Activated T-cell treated with anti-CD3 and anti-CD28 coated beads, Interleukin-2, amount 50 U/mL, for 24 hours (primary cell): ENCODE measurements around the gene GALNTL6.

Experiments used
- DNase-seq: peaks from one replicate; pipeline ENCODE4 v3.0.0-alpha.2; 2020
- H3K27ac Mint-ChIP-seq: 2 replicates; pipeline ENCODE4 v1.8.0; 2020; ENCODE audit warnings: mild to moderate bottlenecking, mixed read lengths
- H3K27me3 Mint-ChIP-seq: 2 replicates; pipeline ENCODE4 v1.8.0; 2020; ENCODE audit warnings: mixed read lengths
- H3K36me3 Mint-ChIP-seq: 2 replicates; pipeline ENCODE4 v1.8.0; 2020; ENCODE audit warnings: low read depth, mixed read lengths
- H3K4me1 Mint-ChIP-seq: 2 replicates; pipeline ENCODE4 v1.8.0; 2020; ENCODE audit warnings: low read depth, mixed read lengths
- H3K4me3 Mint-ChIP-seq: 2 replicates; pipeline ENCODE4 v1.8.0; 2020; ENCODE audit warnings: mild to moderate bottlenecking, moderate library complexity, mixed read lengths
- H3K9me3 Mint-ChIP-seq: 2 replicates; pipeline ENCODE4 v1.8.0; 2020; ENCODE audit warnings: mixed read lengths

GALNTL6 gene

GRCh38 chr4:172143605-172144314, 330.6 kb downstream of the GALNTL6 start:
- Mint-ChIP-seq H3K27ac (no peak overlapping the region), H3K4me1 (no peaks in the 10 kb centered on the region), H3K27me3 (no peaks in the 10 kb centered on the region), H3K9me3 (no peaks in the 10 kb centered on the region), H3K4me3 (no peak overlapping the region), H3K36me3 (no peaks in the 10 kb centered on the region)
- no peak for DNase-seq

- Mint-ChIP-seq H3K27me3 (no peaks in the 10 kb centered on the region), H3K36me3 (no peaks in the 10 kb centered on the region), H3K4me3 (no peak overlapping the region), H3K27ac (no peak overlapping the region), H3K4me1 (no peaks in the 10 kb centered on the region), H3K9me3 (no peaks in the 10 kb centered on the region)
- DNase-seq: no peak
These were observed 334.5 kb downstream of the GALNTL6 start for GRCh38 chr4:172147687-172148086.

DNA sequence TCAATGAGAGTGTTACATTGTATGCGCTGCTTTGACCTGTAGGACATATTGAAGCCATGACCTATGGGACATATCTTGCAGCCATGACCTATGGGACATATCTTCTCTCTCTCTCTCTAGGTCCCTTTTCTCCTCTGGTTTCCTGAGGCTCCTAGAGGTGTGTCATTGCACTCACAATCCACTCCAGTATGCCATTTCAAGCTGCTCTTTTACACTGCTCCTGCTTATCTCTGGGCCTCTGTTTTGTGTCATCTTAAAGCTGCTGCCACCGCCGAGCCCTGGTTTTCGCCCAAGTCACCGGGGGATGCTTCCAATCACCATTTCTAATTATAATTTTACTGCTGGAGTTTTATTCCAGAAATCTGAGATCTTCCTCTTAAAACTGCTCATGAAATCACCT, 336.1 kb downstream of the GALNTL6 start:
- no peak for DNase-seq
- Mint-ChIP-seq H3K9me3 (no peaks in the 10 kb centered on the region), H3K4me1 (no peaks in the 10 kb centered on the region), H3K27ac (no peak overlapping the region), H3K4me3 (no peak overlapping the region), H3K36me3 (no peaks in the 10 kb centered on the region), H3K27me3 (no peaks in the 10 kb centered on the region)

- Mint-ChIP-seq H3K4me1 (no peaks in the 10 kb centered on the region), H3K27me3 (no peaks in the 10 kb centered on the region), H3K9me3 (peaks cover 4% of the 10 kb centered on the region), H3K36me3 (no peaks in the 10 kb centered on the region), H3K27ac (no peak overlapping the region), H3K4me3 (no peak overlapping the region)
- no peak for DNase-seq
These were observed 339.1 kb downstream of the GALNTL6 start for GRCh38 chr4:172152284-172152683.

GRCh38 chr4:172153719-172154118, 340.5 kb downstream of the GALNTL6 start:
- no peak overlapping the region for H3K4me3 Mint-ChIP-seq
- H3K27ac Mint-ChIP-seq: no peak overlapping the region
- no peaks in the 10 kb centered on the region for H3K36me3 Mint-ChIP-seq
- no peak for DNase-seq
- no peaks in the 10 kb centered on the region for H3K4me1 Mint-ChIP-seq
- H3K9me3 Mint-ChIP-seq: peaks cover 4% of the 10 kb centered on the region
- H3K27me3 Mint-ChIP-seq: no peaks in the 10 kb centered on the region

- H3K4me1 Mint-ChIP-seq: no peaks in the 10 kb centered on the region
- no peak overlapping the region for H3K27ac Mint-ChIP-seq
These were observed 342.7 kb downstream of the GALNTL6 start for GRCh38 chr4:172155838-172156345.

GRCh38 chr4:172157946-172158345, 344.7 kb downstream of the GALNTL6 start:
- H3K4me1 Mint-ChIP-seq: no peaks in the 10 kb centered on the region
- peaks cover 5% of the 10 kb centered on the region for H3K9me3 Mint-ChIP-seq
- H3K36me3 Mint-ChIP-seq: no peaks in the 10 kb centered on the region
- no peak for DNase-seq
- no peak overlapping the region for H3K4me3 Mint-ChIP-seq
- H3K27ac Mint-ChIP-seq: no peak overlapping the region
- no peaks in the 10 kb centered on the region for H3K27me3 Mint-ChIP-seq

More at GRCh38 chr4:172155838-172156345, 342.7 kb downstream of the GALNTL6 start:
- peaks cover 4% of the 10 kb centered on the region for H3K9me3 Mint-ChIP-seq
- no peak overlapping the region for H3K4me3 Mint-ChIP-seq
- DNase-seq: no peak
- H3K27me3 Mint-ChIP-seq: no peaks in the 10 kb centered on the region
- no peaks in the 10 kb centered on the region for H3K36me3 Mint-ChIP-seq

DNA sequence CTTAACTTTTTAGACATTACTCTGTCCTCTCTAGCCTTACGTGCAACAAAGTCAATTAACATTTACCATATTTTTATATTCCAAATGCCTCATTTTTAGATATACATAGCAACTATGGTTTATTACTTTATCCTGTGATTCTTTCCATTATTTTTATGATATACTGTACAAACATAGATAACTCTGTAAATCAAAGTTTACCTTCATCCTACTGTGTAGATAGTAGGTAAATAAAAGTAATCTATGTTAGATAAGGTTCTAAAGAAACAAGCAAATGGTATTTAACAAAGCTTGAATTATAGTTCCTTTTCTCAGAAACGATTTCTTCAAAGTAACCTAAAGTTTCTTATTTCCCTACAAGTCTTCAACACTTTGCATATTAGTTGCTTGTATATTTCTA, 350.0 kb downstream of the GALNTL6 start:
- Mint-ChIP-seq H3K27ac (no peak overlapping the region), H3K36me3 (no peaks in the 10 kb centered on the region), H3K27me3 (no peaks in the 10 kb centered on the region), H3K9me3 (peaks cover 9% of the 10 kb centered on the region), H3K4me3 (no peak overlapping the region), H3K4me1 (no peaks in the 10 kb centered on the region)
- DNase-seq: no peak

GRCh38 chr4:172168888-172169287, 355.7 kb downstream of the GALNTL6 start:
- H3K4me1 Mint-ChIP-seq: no peaks in the 10 kb centered on the region
- DNase-seq: no peak
- peaks cover 20% of the 10 kb centered on the region for H3K9me3 Mint-ChIP-seq
- no peak overlapping the region for H3K4me3 Mint-ChIP-seq
- H3K36me3 Mint-ChIP-seq: no peaks in the 10 kb centered on the region
- H3K27me3 Mint-ChIP-seq: no peaks in the 10 kb centered on the region
- no peak overlapping the region for H3K27ac Mint-ChIP-seq

DNA sequence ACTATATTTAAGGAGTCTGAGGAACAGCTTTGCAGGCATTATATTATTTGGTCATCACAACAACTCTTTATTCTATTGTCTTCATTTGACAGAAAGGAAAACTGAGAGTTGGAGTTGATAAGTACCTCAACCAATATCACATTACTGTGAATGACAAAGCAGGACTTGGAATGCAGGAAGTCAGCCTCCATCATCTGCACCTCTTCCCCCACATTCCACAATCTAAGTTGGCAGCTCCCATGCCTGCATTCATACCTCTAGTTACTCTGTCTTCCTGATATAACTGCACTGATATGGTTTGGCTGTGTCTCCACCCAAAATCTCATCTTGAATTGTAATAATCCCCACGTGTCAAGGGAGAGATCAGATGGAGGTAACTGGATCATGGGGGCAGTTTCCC, 356.7 kb downstream of the GALNTL6 start:
- Mint-ChIP-seq H3K9me3 (peaks cover 21% of the 10 kb centered on the region), H3K4me1 (no peaks in the 10 kb centered on the region), H3K27me3 (no peaks in the 10 kb centered on the region)

DNA sequence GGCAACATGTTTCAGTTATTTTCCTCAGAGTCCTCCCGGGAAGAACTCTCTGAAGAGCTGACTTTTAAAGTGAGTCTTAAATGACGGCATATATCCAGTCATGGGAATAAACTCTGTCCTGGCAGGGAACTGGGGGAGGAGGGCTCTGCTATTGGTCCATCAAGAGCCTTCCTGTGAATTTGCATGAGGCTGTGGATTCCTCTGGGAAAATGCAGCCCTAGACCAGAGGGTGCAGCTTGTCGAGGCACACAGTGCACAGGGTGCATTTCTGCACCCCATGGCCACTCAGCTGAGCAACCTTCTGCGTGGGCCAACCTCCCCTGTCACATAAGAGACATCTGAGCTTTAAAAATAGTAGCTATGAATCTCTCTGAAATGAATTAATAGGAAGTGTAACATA, 360.0 kb downstream of the GALNTL6 start:
- no peak for DNase-seq
- Mint-ChIP-seq H3K9me3 (peaks cover 17% of the 10 kb centered on the region), H3K36me3 (no peaks in the 10 kb centered on the region), H3K27me3 (no peaks in the 10 kb centered on the region), H3K4me1 (no peaks in the 10 kb centered on the region), H3K4me3 (no peak overlapping the region), H3K27ac (no peak overlapping the region)

More for the DNA sequence above, 356.7 kb downstream of the GALNTL6 start:
- Mint-ChIP-seq H3K4me3 (no peak overlapping the region), H3K27ac (no peak overlapping the region), H3K36me3 (no peaks in the 10 kb centered on the region)
- DNase-seq: no peak

DNA sequence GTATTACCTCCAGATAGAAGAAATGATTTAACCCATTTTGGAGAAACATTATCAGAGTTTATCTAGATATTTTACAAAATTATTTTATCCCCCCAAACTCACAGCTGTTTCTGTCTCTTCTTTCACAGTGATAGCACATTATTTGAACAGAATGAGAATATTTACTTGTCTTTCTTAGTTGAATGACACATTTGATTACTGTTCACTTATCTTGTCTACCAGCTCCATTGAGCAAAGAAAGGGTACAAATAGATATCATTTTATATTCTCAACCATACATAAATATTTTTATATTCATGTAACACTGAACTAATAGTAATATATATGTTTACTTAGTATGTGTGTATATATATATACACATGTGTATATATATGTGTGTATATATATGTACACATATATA, 364.2 kb downstream of the GALNTL6 start:
- H3K27me3 Mint-ChIP-seq: no peaks in the 10 kb centered on the region
- no peak overlapping the region for H3K27ac Mint-ChIP-seq
- H3K36me3 Mint-ChIP-seq: no peaks in the 10 kb centered on the region
- H3K9me3 Mint-ChIP-seq: peaks cover 20% of the 10 kb centered on the region
- H3K4me3 Mint-ChIP-seq: no peak overlapping the region
- H3K4me1 Mint-ChIP-seq: no peaks in the 10 kb centered on the region
- DNase-seq: no peak

- Mint-ChIP-seq H3K4me3 (no peak overlapping the region), H3K27ac (no peak overlapping the region), H3K9me3 (peaks cover 4% of the 10 kb centered on the region), H3K27me3 (no peaks in the 10 kb centered on the region), H3K4me1 (no peaks in the 10 kb centered on the region), H3K36me3 (no peaks in the 10 kb centered on the region)
- no peak for DNase-seq
These were observed 375.2 kb downstream of the GALNTL6 start for GRCh38 chr4:172188248-172188988.

DNA sequence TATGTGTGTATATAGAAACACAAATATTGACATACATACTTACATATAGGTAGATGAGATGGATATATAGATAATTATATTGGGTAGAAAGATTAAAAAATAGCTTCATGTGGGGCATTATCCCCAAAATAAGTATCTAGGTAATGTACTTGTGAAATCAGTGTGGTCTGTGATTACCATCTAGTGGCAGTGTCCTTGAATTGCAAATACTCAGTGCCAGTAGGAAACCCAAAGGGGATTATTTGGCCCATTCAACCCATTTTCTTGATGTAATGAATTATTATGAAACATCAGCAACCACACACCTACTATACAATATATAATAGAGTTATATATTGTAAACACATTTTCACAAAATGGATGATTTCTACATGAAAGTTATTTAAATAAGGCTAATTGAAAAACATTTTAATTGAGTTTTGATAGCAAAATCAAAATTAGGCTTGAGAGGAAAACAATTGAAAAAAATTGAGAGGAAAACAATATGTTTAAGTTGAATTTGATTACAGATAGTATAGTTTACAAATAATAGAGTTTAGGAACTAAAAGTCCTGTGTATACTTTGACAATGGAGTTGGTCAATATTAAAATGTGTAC, 389.4 kb downstream of the GALNTL6 start:
- Mint-ChIP-seq H3K36me3 (no peaks in the 10 kb centered on the region), H3K27ac (no peak overlapping the region), H3K9me3 (peaks cover 6% of the 10 kb centered on the region), H3K4me1 (no peaks in the 10 kb centered on the region), H3K27me3 (no peaks in the 10 kb centered on the region), H3K4me3 (no peak overlapping the region)
- DNase-seq: no peak

DNA sequence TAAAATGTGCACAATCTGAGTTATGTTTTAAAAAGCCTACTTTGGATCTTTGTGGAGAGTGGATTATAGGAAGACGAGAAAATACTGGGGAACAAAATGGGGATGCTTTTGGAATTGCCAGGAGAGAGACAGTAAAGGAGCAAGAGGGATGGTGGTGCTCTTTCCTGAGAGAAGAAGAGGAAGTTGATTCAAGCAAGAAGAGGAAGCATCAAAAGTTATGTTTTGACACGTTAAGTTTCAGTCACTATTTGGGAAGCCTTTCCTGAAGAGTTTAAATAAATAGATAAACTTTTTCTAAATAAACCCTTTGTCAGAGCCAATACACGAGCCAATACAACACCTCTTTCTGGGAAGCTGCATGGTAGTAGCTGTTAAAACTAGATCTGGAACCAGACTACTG, 394.1 kb downstream of the GALNTL6 start:
- no peaks in the 10 kb centered on the region for H3K4me1 Mint-ChIP-seq
- H3K9me3 Mint-ChIP-seq: peaks cover 6% of the 10 kb centered on the region
- H3K36me3 Mint-ChIP-seq: no peaks in the 10 kb centered on the region
- no peaks in the 10 kb centered on the region for H3K27me3 Mint-ChIP-seq
- DNase-seq: no peak
- no peak overlapping the region for H3K4me3 Mint-ChIP-seq
- H3K27ac Mint-ChIP-seq: no peak overlapping the region
